Activated CD4-positive, alpha-beta T cell treated with anti-CD3 and anti-CD28 coated beads, Interleukin-2, amount 10 ng/mL, durations not matched to agents 7 days and 5 days (primary cell): ENCODE data around the gene SURF1. TPM values are rescaled to one million over a fixed set of nuclear protein-coding genes. Genes with fewer than 3 reads are reported as not detected.
"Not testable (repeated sequence)": the region's sequence is repeated elsewhere in the genome, so short reads cannot be mapped to it uniquely, and the experiment has no call there.

Experiments
- CTCF ChIA-PET: fragments of 350-600 bp; sonication (Branson Sonifier 250); formaldehyde crosslinking; loops from one replicate; lab custom pipeline; 2021; ENCODE audit warnings: antibody characterized with exemption; lab: Charles Lee
- POLR2A ChIA-PET: fragments of 350-600 bp; sonication (Branson Sonifier 250); formaldehyde crosslinking; loops from one replicate; lab custom pipeline; 2021; ENCODE audit warnings: antibody characterized with exemption; lab: Charles Lee
- DNase-seq: peaks from one replicate; pipeline ENCODE4 v3.0.0-alpha.2; 2020
- H3K27ac Mint-ChIP-seq: one replicate; pipeline ENCODE4 v1.8.0; 2021; ENCODE audit warnings: mild to moderate bottlenecking, moderate library complexity, mixed read lengths
- H3K27me3 Mint-ChIP-seq: one replicate; pipeline ENCODE4 v1.8.0; 2021; ENCODE audit warnings: mixed read lengths
- H3K36me3 Mint-ChIP-seq: one replicate; pipeline ENCODE4 v1.8.0; 2021; ENCODE audit warnings: low read depth, mixed read lengths
- H3K4me1 Mint-ChIP-seq: one replicate; pipeline ENCODE4 v1.8.0; 2021; ENCODE audit warnings: mixed read lengths
- H3K4me3 Mint-ChIP-seq: one replicate; pipeline ENCODE4 v1.8.0; 2021; ENCODE audit warnings: mild to moderate bottlenecking, moderate library complexity, mixed read lengths
- H3K9me3 Mint-ChIP-seq: one replicate; pipeline ENCODE4 v1.8.0; 2021; ENCODE audit warnings: mixed read lengths
- total RNA-seq, 2 experiments: library from RNA; stranded (reverse); gene quantifications; one replicate each; pipeline ENCODE4 v1.2.3, GENCODE V29; 2021

The SURF1 gene
- total RNA-seq, 2 experiments from 2014 or later: 39.4 to 48.9 TPM

DNA sequence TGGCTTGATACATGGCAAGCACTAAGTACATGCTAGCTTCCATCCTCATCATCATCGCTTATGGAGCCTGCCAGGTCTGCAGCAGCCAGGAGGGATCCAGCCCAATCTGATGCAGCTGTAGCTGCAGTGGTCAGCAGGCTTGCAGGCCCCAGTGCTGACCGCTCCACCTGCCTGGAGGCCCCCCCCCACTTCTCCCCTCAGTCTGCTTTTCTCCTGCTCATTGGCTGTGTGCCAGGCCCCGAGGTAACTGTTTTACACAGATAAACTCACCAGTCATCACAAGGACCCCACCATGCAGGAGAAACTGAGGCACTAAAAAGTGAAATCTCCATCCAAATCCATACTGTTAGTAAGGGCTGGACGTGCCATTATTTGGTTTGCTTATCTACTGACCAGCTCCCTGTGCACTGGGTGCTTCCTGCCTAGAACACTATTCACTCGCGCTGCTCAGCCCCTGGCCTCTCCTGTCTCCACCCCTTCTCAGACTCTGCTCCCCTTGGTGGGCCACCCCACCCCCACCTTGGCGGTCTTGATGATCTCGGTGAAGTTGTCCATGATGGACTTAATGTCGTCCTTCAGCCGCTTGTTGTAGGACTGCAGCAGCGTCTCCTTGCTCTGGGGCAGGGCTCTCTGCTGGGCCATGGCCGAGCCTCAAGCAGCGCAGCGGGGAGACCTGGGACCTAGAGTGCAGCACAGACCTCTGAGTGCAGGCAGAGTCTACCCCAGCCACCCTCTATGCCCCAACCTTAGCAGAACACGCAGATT is 10.1 kb downstream of the SURF1 start:
- Mint-ChIP-seq H3K27me3 (no peaks in the 10 kb centered on the region), H3K4me1 (peaks cover 44% of the 10 kb centered on the region), H3K27ac (peak overlapping the region; percentile 87), H3K4me3 (peak overlapping the region; percentile 90), H3K9me3 (no peaks in the 10 kb centered on the region), H3K36me3 (peaks cover 44% of the 10 kb centered on the region)
- DNase-seq: no peak
- ChIA-PET POLR2A (no interaction called here), CTCF (interaction anchor here (1.1 kb wide), 1 partner anchor 16 kb away, joined by 3 read pairs; no protein-coding TSS in a partner anchor)

DNA sequence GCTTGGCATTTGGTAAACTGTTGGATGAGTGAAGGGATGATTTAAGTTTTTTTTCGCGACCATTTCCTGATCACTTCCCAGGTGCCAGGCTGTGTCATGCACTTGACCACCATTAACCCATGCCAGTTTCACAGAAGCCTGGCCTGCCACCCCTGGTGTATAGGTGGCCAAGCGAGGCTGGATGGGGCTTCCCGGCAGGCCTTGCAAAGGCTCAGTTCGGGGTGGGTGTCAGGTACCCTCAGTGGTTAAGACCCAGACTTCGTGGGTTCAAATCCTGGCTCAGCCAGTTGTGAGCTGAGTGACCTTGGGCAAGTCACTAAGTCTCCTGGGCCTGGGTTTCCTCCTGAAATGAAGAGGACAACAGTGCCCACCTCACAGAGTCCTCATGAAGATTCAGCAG is 10.7 kb downstream of the SURF1 start:
- H3K27ac Mint-ChIP-seq: no peak overlapping the region
- H3K27me3 Mint-ChIP-seq: no peaks in the 10 kb centered on the region
- H3K9me3 Mint-ChIP-seq: no peaks in the 10 kb centered on the region
- ChIA-PET POLR2A (no interaction called here), CTCF (no interaction called here)
- no peak overlapping the region for H3K4me3 Mint-ChIP-seq
- H3K36me3 Mint-ChIP-seq: peaks cover 40% of the 10 kb centered on the region
- H3K4me1 Mint-ChIP-seq: peaks cover 47% of the 10 kb centered on the region
- DNase-seq: no peak

DNA sequence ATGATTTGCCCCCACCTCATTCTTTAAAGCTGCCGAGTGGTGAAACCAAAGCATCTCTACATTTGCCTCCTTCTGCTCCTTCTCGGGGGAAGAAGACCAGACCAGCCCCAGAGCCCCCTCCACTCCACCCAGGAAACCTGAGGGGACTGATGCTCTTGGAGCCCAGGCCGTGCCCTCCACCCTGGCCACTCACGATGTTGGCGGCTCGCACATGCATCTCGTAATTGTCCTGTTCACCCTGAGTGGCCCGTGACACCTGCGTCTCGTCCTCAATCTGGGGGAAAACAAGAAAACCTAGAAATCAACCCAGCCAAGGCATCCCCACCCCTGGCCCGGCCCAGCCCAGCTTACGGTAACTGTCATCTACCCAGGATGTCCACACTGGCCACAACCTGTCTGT is 11.3 kb downstream of the SURF1 start:
- no peaks in the 10 kb centered on the region for H3K9me3 Mint-ChIP-seq
- CTCF ChIA-PET: no interaction called here
- no peak overlapping the region for H3K27ac Mint-ChIP-seq
- DNase-seq: no peak
- H3K36me3 Mint-ChIP-seq: peaks cover 40% of the 10 kb centered on the region
- H3K4me3 Mint-ChIP-seq: no peak overlapping the region
- no peaks in the 10 kb centered on the region for H3K27me3 Mint-ChIP-seq
- POLR2A ChIA-PET: no interaction called here
- peaks cover 48% of the 10 kb centered on the region for H3K4me1 Mint-ChIP-seq

DNA sequence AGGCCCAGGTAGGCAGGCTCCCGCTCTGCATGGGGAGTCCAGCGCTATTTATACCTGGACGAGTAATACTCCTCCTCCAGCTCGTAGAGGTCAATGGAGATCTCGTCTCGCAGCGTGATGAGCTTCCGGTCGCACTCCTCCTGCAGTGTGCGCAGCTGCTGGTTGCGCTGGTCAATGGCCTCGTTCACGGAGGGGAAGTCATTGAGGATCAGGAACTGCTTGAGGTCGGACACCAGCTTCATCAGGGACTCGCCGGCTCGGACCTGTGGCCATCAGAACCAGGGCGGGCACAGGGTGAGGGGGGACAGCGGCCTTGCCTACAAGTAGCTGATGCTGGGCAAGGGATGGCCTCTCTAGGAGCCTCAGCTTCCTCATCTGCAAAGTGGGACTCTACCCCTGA is 12.2 kb downstream of the SURF1 start:
- Mint-ChIP-seq H3K9me3 (no peaks in the 10 kb centered on the region), H3K4me3 (no peak overlapping the region), H3K27me3 (no peaks in the 10 kb centered on the region), H3K27ac (no peak overlapping the region), H3K36me3 (peaks cover 39% of the 10 kb centered on the region), H3K4me1 (peaks cover 46% of the 10 kb centered on the region)
- DNase-seq: no peak
- ChIA-PET POLR2A (no interaction called here), CTCF (interaction anchor here (0.8 to 2.1 kb wide), 3 partner anchors 9 to 27 kb away, joined by 3 to 8 read pairs (median 3); no protein-coding TSS in a partner anchor)

DNA sequence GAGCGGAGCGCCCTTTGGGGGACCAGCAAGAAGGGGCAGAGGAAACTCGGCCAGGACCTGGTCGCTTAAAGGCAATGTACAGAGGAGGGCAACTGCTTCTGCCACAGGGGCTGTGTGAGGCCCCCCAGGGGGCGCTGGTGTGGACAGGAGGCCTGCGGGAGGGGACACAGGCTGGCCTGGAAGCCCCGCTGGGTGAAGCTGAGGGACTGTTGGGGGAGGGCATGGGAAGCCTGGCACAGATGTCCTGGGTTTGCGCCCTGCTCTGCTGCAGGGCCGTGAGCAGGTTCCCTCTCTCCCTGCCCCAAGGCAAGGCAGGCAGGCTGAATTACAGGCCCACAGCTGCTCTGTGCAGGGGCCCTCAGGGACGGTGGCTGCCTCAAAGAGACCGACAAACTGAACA is 13.7 kb downstream of the SURF1 start:
- H3K9me3 Mint-ChIP-seq: no peaks in the 10 kb centered on the region
- POLR2A ChIA-PET: no interaction called here
- no peak overlapping the region for H3K27ac Mint-ChIP-seq
- H3K4me1 Mint-ChIP-seq: peaks cover 41% of the 10 kb centered on the region
- no peak for DNase-seq
- H3K36me3 Mint-ChIP-seq: peaks cover 34% of the 10 kb centered on the region
- no peaks in the 10 kb centered on the region for H3K27me3 Mint-ChIP-seq
- CTCF ChIA-PET: interaction anchor here (0.5 to 3.2 kb wide), 7 partner anchors 9 to 74 kb away, joined by 3 to 9 read pairs (median 3); no protein-coding TSS in a partner anchor
- H3K4me3 Mint-ChIP-seq: no peak overlapping the region

DNA sequence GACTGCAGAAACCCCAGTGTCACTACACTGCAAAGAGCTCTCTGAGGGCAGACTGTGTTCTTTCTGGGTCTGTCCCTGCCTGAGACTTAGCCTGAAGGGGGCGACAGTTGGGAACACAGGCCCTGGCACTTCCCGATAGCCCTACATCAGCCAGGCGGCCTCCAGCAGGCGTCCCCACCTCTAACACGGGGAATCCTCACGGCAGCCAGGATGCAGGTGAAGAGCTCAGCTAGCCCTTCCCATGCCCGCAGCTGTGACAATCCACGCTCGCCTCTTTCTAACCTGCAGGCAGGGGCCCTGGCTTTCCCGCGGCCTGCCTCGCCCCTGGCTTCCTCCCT is 14.2 kb downstream of the SURF1 start:
- DNase-seq: no peak
- Mint-ChIP-seq H3K9me3 (no peaks in the 10 kb centered on the region), H3K4me1 (peaks cover 41% of the 10 kb centered on the region), H3K36me3 (peaks cover 33% of the 10 kb centered on the region), H3K4me3 (no peak overlapping the region), H3K27ac (no peak overlapping the region), H3K27me3 (no peaks in the 10 kb centered on the region)
- POLR2A ChIA-PET: no interaction called here
- CTCF ChIA-PET: interaction anchor here (1.2 to 3.2 kb wide), 5 partner anchors 9 to 75 kb away, joined by 3 to 9 read pairs (median 6); no protein-coding TSS in a partner anchor

DNA sequence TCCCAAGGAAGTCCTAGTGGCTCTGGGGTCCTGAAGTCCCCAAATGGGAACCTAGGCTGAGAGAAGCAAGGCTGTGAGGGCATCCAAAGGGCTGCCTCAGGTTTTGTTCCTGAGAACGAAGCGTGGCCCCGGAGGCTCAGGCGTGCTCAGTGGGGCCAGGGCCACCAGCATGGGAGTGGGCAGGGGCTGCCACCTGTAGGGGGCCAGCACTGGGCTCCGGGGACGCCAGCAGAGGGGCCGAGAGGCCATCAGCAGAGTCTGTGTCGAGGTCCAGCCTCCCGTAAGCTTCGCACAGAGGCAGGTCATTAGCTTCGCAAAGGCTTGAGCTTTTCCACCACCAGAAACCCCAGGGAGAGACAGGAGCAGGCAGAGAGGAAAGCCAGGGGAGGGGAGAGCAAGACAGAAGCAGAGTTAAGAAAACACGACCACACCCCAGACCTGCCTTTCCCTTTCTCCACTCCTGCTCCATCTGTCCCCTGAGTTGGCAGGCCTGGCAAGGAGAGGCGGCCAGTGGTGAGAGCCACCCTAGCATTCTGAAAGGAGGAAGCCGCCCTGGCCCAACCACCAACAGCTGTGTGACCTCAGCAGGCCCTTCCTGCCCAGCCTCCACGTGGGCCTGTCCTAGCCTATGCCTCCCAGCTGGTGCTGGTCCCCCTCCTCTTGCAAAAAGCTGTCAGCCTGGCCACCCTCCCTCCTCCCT is 14.8 kb downstream of the SURF1 start:
- no peak for DNase-seq
- H3K9me3 Mint-ChIP-seq: no peaks in the 10 kb centered on the region
- H3K36me3 Mint-ChIP-seq: peaks cover 30% of the 10 kb centered on the region
- H3K4me3 Mint-ChIP-seq: no peak overlapping the region
- H3K27ac Mint-ChIP-seq: no peak overlapping the region
- ChIA-PET POLR2A (no interaction called here), CTCF (interaction anchor here (1.0 to 3.2 kb wide), 5 partner anchors 9 to 75 kb away, joined by 3 to 9 read pairs (median 4); no protein-coding TSS in a partner anchor)
- peaks cover 41% of the 10 kb centered on the region for H3K4me1 Mint-ChIP-seq
- no peaks in the 10 kb centered on the region for H3K27me3 Mint-ChIP-seq

DNA sequence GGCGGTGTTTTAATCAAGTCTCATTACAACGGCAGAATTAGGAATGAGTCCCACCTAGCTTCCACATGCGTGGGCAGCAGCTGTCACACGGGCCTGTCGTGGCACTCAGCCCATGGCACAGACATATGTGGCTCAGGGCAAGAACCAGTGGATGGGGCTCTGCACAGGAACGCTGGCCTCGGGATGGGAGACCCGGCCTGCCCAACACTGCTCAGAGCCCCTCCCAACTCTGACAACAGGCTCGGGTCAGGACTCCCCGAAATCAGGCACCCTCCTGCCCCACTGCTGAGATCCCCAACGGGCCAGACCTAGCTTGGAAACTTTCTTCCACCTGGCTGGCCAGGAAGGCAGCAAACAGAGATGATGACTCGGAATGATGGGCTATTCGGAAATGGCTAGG is 15.4 kb downstream of the SURF1 start:
- no peaks in the 10 kb centered on the region for H3K9me3 Mint-ChIP-seq
- H3K27me3 Mint-ChIP-seq: no peaks in the 10 kb centered on the region
- H3K36me3 Mint-ChIP-seq: peaks cover 34% of the 10 kb centered on the region
- ChIA-PET CTCF (interaction anchor here (1.0 to 3.2 kb wide), 3 partner anchors 11 to 30 kb away, joined by 3 to 9 read pairs (median 4); no protein-coding TSS in a partner anchor), POLR2A (no interaction called here)
- DNase-seq: no peak
- H3K4me3 Mint-ChIP-seq: no peak overlapping the region
- peak overlapping the region; percentile 78 for H3K27ac Mint-ChIP-seq
- peaks cover 42% of the 10 kb centered on the region for H3K4me1 Mint-ChIP-seq

DNA sequence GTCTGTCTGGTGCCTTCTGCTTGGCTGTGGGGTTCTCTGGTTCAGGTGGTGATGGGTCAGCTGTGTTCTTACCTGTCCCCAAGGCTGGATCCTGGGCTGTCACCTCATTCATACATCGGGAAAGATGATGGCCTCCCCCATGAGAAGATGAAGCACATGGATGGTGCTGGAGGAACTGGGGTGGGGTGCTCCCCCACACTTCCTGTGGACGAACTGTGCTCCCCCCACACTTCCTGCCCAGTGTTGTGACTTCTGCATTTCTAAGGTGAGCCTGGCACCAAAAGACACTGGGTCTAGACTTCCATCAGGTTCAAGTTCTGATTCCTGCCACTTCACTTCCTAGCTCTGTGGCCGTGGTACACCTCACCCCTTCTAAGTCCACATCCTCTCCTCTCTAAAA is 16.0 kb downstream of the SURF1 start:
- H3K36me3 Mint-ChIP-seq: peaks cover 38% of the 10 kb centered on the region
- POLR2A ChIA-PET: no interaction called here
- H3K27me3 Mint-ChIP-seq: no peaks in the 10 kb centered on the region
- peak overlapping the region; percentile 78 for H3K27ac Mint-ChIP-seq
- peaks cover 43% of the 10 kb centered on the region for H3K4me1 Mint-ChIP-seq
- H3K9me3 Mint-ChIP-seq: no peaks in the 10 kb centered on the region
- no peak overlapping the region for H3K4me3 Mint-ChIP-seq
- CTCF ChIA-PET: interaction anchor here (0.8 to 3.2 kb wide), 5 partner anchors 8 to 32 kb away, joined by 3 to 9 read pairs (median 4); partner anchors contain the start of genes MED22 and RPL7A
- DNase-seq: no peak

DNA sequence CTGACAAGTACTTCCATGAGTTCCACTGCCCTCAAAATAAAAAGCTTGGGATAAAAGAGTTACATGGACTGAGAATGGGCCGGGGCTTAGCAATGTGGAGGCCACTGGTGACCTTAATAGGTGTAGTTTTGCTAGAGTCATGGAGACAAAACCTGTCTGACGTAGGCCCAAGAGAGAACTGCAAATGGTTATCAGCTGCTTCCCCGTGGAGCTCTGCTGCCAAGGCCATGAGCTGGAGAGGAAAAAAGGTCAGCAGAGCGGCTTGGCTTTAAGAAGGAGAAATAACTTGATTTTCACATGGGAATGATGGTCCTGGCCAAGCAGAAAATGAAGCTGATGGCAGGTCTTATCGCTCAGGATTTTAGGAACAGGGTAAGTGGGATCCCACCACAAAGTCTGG is 16.6 kb downstream of the SURF1 start:
- peak overlapping the region; percentile 78 for H3K27ac Mint-ChIP-seq
- POLR2A ChIA-PET: no interaction called here
- no peak for DNase-seq

DNA sequence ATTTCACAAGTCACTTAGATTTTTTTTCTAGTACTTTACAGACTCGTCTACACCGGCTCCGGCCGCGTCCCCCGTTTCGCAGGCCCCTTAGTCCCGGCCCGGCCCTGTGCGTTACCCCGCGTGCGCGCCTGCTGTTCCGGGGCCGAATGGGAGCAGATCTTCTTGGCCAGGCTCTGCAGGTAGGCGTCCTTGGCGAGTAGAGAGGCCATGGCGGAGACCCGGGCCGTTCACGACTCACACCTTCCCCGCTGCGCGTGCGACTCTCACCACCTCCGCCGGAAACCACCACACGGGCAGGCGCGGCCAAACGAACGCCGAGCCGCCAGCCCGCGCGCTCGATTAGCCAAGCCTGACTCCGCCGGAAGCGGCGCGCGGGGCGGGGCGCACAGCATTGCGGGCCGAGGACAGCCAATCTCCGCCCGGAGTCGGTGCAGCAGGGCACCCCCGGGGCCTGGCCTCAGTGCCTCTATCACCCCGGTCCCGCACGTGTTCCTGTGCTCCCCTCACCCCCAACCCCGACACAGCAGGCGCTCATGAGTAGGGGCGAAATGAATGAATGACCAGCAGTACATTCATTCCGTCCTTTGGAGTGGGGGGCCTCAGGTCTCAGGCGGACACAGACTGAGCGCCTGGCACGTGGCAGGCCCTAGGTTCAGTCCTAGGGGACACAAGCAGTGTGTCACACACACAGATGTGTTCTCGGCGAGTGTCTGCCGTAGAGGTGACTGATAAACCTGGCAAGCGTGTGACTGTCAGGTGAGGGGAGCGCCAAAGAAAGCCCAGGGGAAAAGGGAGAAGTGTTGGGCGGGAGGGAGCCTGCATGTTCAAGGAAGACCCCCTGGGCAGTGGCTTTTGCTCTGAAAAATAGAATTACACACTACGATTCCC is 20.1 kb downstream of the SURF1 start, which contains the start of gene SURF6:
Gene SURF6, minus strand, starts transcription at position 265 of the 888 bp plus-strand sequence. Its CDS starts 56 bp downstream, at position 209.
- Mint-ChIP-seq H3K36me3 (peaks cover 50% of the 10 kb centered on the region), H3K4me1 (peaks cover 53% of the 10 kb centered on the region), H3K4me3 (peak within 1 kb of the TSS; percentile 93), H3K27me3 (no peaks in the 10 kb centered on the region), H3K27ac (peak within 1 kb of the TSS; percentile 94), H3K9me3 (no peaks in the 10 kb centered on the region)
- ChIA-PET POLR2A (interaction anchor here (0.6 kb wide), 1 partner anchor 152 kb away, joined by 4 read pairs; no protein-coding TSS in a partner anchor), CTCF (interaction anchor here (1.0 kb wide), 1 partner anchor 192 kb away, joined by 4 read pairs; no protein-coding TSS in a partner anchor)
- peak; percentile 93 for DNase-seq

More for the DNA sequence above, 16.6 kb downstream of the SURF1 start:
- H3K4me3 Mint-ChIP-seq: no peak overlapping the region
- H3K27me3 Mint-ChIP-seq: no peaks in the 10 kb centered on the region
- H3K36me3 Mint-ChIP-seq: peaks cover 38% of the 10 kb centered on the region
- H3K9me3 Mint-ChIP-seq: no peaks in the 10 kb centered on the region
- peaks cover 48% of the 10 kb centered on the region for H3K4me1 Mint-ChIP-seq
- CTCF ChIA-PET: interaction anchor here (0.8 to 3.2 kb wide), 4 partner anchors 9 to 32 kb away, joined by 3 to 9 read pairs (median 4); partner anchors contain the start of genes MED22 and RPL7A

DNA sequence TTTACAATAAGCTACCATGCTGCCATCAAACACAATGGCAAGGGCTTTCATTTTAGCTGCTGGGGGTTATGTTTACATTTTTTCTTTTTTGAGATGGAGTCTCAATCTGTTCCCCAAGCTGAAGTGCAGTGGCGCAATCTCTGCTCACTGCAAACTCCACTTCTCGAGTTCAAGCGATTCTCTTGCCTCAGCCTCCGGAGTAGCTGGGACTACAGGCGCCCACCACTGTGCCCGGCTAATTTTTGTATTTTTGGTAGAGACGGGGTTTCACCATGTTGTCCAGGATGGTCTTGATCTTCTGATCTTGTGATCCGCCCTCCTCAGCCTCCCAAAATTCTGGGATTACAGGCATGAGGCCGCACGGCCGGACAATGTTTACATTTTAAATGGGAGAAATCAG is 21.4 kb downstream of the SURF1 start:
- DNase-seq: not testable (repeated sequence)

More for the DNA sequence above, 21.4 kb downstream of the SURF1 start:
- ChIA-PET CTCF (interaction anchor here (0.6 to 1.5 kb wide), 6 partner anchors 46 to 381 kb away, joined by 3 to 4 read pairs (median 4); no protein-coding TSS in a partner anchor), POLR2A (interaction anchor here (0.7 kb wide), 1 partner anchor 42 kb away, joined by 5 read pairs; no protein-coding TSS in a partner anchor)
- Mint-ChIP-seq H3K4me1 (peaks cover 45% of the 10 kb centered on the region), H3K27ac (peak overlapping the region; percentile 94), H3K36me3 (peaks cover 47% of the 10 kb centered on the region), H3K4me3 (peak overlapping the region; percentile 93)
- not testable (repeated sequence) for H3K9me3 Mint-ChIP-seq, H3K27me3 Mint-ChIP-seq
